Stimulated activated CD4-positive, alpha-beta T cell treated with anti-CD3 and anti-CD28 coated beads, Interleukin-4, amount 100 ng/mL, for 4 hours (primary cell): ENCODE data around the gene ACHE.
A peak's percentile ranks its signal among the peaks of the same experiment; 100 is the strongest.
"Not testable (repeated sequence)": the region's sequence is repeated elsewhere in the genome, so short reads cannot be mapped to it uniquely, and the experiment has no call there.

ENCODE experiments used
- DNase-seq, 2 experiments: peaks; one replicate each; pipeline ENCODE4 v3.0.0-alpha.2; 2020

ACHE gene

DNA sequence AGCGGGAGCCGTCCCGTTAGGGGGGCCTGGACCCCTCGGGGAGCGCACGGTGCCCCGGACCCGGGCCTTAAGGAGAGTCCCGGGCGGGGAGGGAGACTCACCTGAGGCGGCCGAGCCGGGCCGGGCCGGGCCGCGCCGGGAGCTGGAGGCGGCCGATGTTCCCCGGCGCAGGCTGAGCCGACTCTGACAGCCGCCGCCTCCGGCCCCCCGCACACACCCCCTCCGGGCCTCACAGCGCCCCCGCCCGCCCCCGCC is at the start of gene ACHE:
ACHE (minus strand) TSS at position 188 of the 255 bp plus-strand sequence. CDS start 1,656 bp downstream, outside the sequence.
- no peak for DNase-seq

DNA sequence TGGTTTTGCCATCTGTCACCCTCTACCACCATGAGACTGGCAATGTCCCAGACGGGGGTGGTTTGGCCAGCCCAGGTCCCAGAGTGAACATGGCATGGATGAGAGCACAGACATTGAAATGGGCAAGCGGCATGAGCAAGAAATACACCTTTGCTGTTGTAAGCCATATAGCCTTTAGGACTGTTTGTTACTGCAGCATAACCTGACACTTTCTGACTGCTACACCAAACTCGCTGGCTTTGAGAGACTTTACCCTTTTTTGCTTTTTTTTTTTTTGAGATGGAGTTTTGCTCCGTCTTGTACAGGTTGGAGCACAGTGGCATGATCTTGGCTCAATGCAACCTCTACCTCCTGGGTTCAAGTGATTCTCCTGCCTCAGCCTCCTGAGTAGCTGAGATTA is 48.5 kb upstream of the ACHE start:
- no peak for DNase-seq

DNA sequence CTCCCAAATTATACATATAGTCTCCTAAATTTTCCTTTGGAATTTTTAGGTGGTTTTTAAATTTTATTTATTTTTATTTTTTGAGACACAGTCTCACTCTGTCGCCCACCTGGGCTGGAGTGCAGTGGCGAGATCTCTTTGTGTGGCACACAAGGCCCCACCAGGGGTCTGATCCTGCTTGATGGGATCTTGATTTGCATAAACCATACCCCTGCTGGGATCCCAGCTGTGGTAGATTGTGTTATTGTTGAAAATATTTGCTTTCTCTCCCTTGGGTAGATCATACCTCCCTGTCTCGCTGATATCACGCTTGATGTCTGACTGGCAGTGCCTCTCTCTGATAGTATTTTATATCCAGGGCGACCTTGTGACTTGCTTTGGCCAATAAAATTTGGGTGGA is 48.0 kb upstream of the ACHE start:
- no peak for DNase-seq

DNA sequence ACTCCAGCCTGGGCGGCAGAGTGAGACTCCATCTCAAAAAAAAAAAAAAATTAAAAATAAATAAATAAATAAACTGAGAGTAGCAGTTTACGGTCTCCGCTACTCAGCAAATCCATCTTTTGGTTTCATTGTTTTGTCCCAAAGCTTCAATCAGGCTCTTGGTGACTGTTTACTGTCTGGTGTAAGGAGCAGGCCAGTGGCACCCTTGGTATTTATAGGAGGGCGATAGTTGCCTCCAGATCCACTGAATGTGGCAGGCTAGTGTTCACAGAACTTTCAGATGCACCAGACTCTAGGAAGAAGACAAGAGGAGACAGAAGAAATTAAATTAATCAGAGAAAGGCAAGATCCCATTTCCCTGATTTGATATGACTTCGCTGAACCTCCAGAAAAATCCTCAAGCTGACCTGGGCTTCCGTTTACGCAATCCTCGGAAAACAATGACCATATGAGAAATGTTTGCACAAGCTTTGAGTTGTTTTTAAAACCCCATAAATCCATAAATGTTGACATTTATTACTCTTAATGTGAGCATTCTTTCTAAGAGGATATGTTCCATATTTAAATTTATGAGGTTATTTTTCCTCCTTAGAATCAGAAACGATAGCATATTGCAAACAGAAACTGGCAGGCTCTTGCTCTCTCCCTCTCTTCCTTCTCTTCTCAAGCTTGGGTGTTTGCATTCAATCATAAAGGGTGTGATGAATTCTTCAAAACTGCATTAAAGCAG is 46.5 kb upstream of the ACHE start:
- DNase-seq, result no peak

DNA sequence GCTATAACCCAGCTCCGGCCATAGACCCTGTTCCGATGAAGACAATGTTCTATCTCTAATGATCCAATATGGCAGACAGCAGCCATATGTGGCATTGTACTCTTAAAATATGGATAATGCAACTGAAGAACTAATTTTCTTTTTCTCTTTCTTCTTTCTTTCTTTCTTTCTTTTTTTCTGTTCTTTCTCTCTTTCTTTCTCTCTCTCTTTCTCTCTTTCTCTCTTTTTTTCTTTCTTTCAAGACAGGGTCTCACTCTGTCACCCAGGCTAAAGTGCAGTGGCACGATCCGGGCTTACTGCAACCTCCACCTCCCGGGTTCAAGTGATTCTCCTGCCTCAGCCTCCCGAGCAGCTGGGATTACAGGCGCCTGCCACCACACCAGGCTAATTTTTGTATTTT is 40.5 kb upstream of the ACHE start:
- not testable (repeated sequence) for DNase-seq

DNA sequence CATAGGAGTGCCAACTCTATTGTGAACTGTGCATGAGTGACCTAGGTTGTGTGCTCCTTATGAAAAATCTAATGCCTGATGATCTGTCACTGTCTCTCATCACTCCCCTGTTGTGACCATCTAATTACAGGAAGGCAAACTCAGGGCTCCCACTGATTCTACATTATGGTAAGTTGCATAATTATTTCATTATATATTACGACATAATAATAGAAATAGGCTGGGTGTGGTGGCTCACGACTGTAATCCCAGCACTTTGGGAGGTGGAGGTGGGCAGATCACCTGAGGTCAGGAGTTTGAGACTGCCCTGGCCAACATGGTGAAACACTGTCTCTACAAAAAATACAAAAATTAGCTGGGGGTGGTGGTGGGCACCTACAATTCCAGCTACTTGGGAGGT is 39.7 kb upstream of the ACHE start:
- not testable (repeated sequence) for DNase-seq

DNA sequence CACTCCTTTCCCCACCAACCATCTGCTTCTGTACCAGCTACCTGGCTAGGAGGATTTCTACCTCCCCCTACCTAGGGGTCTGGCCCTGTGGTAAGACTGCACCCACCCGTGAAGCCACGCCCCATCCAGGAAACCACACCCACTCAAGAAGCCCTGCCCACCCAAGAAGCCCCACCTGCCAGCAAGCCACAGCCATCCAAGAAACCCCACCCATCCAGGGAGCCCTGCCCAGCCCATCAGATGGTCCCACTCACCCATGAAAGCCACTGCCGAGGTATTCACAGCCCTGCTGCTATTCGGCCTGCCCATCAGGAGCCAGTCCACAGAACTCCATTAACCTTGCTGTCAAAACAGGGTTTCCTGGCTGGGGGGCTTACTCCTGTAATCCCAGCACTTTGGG is 38.0 kb upstream of the ACHE start:
- DNase-seq, result no peak

DNA sequence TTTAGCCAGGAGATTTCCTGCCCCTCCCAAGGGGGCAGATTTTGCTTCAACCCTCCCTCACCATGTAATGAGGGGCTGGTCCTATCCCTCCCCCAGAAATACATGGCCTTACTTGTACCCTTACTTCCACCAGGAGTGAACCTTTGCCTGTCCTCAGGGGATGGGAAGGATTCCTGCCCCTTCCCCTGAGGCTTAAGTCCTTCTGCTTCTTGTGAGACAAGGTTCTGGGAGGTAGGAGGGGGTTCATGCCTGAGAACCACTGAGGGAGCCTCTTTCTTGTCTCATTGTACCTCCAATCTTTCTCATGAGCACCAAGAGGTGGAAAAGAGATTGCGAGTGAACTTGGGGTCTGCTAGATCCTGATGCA is 34.1 kb upstream of the ACHE start:
- DNase-seq, result no peak

DNA sequence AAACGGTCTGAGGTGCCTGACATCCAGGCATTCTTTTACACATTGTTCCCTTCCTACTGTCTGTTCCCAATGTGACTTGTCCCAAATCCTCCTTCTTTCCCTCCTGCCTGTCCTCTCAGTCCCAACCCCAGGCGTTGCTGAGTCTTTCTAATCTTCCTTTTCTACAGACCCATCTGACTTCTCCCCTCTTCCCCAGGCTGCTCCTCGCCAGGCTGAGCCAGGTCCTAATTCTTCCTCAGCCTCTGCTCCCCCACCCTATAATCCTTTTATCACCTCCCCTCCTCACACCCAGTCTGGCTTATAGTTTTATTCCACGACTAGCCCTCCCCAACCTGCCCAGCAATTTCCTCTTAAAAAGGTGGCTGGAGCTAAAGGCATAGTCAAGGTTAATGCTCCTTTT is 27.9 kb upstream of the ACHE start:
- not testable (repeated sequence) for DNase-seq

DNA sequence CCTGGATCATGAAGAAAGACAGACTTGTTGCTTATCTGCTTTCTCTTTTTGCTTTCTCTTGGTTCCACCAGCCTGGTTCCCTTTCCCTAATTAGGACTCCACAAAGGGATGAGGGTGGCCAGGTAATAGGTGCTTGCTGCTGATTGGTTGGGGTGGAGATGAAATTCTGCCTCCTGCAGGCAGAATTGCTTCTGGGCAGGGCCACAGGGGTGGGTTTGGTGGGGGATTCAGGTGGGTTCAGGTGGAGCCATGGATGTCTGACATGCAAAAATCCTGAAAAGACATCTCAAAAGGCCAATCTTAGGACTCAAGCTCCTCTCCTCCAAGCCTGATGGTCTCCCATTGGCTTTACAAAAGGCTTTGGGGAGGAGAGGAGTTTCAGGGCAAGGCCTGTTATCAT is 25.4 kb upstream of the ACHE start:
- no peak for DNase-seq

DNA sequence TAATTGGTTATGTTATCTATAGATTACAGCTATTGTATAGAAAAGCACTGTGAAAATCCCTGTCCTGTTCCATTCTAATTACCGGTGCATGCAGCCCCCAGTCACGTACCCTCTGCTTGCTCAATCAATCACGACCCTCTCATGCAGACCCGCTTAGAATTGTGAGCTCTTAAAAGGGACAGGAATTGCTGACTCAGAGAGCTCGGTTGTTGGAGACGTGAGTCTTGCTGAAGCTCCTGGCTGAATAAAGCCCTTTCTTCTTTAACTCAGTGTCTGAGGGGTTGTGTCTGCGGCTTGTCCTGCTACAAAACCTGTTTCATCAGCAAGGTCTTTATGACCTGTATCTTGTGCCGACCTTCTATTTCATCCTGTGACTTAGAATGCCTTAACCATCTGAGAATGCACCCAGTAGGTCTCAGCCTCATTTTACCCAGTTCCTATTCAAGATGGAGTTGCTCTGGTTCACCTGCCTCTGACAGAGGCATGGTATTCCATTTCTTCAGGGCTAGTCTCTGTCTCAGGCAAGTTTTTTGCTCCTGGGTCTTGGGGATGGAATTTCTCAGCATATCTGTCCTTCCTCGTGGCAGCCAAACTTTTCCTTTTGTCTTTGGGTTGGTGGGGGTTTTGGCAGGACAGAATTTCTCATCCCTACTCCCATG is 24.2 kb upstream of the ACHE start:
- not testable (repeated sequence) for DNase-seq

DNA sequence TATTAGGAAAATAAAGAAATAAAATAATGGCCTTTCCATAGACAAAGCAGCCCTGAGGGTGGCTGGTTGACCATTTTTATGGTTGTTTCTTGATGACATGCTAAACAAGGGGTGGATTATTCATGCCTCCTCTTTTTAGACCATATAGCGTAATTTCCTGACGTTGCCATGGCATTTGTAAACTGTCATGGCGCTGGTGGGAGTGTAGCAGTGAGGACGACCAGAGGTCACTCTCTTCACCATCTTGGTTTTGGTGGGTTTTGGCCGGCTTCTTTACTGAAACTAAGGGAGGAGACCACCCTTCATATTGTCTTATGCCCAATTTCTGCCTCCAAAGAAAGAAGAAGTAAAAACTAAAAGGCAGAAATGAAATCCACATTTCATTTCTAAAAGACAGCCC is 23.6 kb upstream of the ACHE start:
- not testable (repeated sequence) for DNase-seq

DNA sequence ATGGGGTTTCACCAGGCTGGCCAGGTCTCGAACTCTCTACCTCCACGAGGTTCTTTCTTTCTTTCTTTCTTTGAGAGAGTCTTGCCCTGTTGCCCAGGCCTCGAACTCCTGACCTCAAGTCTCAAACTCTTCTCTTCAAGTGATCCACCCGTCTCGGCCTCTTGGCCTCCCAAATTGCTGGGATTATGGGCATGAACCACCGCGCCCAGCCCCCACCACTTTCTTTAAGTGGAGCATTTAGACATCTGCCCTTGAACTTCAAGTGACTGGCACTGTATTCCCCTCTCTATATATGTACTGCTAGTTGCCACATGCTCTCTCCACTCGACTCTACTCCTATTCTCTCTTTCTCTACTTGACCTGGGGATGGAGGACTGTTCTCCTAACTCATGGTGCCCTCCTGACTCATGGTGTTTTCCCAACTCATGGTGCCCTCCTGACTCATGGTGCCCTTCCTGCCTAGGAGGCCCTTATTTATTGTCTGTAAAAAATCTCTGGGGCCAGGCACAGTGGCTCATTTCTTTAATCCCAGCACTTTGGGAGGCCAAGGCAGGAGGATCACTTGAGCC is 19.3 kb upstream of the ACHE start:
- no peak for DNase-seq

DNA sequence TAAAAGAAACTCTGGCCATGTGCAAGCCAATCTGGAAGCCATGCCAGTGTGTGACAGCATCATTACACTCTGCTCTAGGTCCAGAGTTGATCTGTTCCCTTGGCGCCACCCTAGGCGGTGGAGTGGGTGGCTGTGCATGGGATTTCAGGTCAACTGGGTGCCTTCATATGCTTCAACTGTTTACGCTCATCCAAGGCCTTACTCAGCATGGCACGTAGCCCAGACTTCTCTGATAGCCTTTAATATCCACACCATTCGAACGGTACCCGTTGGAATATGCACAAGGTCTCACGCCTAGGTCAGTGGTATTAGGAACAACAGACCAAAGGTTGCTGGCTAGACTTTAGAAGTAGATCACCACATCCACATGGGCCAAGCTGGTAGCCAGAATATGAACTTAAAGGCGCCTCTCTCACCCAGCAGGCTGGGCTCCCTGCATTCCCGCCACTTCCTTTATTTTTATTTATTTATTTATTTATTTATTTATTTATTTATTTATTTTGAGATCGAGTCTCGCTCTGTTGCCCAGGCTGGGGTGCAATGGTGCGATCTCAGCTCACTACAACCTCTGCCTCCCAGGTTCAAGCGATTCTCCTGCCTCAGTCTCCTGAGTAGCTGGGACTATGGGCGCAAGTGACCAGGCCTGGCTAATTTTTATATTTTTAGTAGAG is 18.7 kb upstream of the ACHE start:
- no peak for DNase-seq

DNA sequence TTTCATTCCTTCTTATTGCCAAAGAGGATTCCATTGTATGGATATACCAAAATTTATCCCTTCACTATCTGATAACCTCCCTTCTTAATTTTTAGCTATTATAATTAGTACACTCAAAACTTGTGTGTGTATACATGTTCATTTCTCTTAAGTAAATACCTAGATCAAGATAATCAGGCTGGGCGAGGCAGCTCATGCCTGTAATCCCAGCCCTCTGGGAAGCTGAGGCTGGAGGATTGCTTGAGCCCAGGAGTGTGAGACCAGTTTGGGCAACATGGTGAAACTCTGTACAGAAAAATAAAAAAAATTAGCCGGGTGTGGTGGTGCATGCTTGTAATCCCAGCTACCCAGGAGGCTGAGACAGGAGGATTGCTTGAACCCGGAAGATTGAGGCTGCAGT is 15.8 kb upstream of the ACHE start:
- DNase-seq, result no peak

DNA sequence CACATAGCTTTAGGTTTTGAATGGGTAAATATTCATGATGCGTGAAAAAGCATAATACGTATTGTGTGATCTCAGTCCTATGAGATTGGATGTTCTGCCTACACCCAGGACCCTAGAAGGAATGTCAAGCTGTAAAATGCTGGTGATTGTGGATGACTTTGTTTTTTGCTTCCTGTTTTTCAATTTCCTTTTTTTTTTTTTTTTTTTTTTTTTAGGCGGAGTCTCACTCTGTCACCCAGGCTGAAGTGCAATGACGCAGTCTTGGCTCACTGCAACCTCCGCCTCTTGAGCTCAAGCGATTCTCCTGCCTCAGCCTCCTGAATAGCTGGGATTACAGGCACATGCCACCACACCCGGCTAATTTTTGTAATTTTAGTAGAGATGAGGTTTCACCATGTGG is 14.8 kb upstream of the ACHE start:
- DNase-seq, result not testable (repeated sequence)

DNA sequence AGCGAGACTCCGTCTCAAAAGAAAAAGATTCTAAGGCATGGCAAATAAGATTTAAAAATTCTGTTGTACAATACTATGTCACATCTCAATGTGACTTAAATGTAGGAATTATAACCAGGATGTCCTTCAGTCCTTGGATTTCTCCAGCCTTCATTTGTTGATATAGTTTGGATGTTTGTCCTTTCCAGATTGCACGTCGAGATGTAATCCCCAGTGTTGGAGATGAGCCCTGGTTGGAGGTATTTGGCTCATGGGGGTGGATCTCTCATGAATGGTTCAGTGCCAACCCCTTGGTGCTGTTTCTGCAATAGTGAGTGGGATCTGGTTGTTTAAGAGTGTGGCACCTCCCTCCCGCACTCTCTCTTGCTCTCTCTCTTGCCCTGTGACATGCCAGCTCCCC is 12.8 kb upstream of the ACHE start:
- no peak for DNase-seq

DNA sequence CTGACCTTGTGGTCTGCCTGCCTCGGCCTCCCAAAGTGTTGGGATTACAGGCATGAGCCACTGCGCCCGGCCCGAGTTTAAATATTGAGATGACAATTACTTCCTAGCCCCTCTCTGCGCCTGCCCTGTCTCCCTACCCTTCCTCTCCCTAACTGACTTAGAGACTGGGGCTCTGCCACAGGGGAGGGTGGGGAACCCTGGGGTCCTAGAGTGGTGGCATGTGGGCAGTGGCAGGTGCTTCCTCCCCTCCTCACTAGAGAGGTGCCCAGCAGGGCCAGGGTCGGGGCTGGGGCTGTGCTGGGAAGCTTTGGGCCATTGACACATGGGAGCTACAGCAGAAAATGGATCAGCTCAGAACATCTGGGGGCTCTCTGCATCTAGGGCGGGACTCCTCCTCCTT is 7.0 kb upstream of the ACHE start:
- no peak for DNase-seq

DNA sequence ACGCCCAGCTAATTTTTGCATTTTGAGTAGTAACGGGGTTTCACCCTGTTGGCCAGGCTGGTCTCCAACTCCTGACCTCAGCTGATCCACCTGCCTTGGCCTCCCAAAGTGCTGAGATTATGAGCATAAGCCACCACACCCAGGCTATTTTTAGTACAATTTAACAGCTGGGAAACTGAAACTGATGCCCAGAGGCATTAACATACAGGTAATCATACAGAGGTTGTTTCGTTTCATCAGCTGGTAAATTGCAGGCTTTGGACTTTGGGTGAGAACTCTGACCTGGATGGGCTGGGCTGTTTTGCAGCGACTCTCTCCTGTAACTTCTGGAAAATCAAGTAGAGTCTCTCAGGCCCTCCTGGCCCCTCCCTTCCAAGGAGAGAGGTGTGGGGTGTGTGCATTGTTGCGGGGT is 6.2 kb upstream of the ACHE start:
- DNase-seq, result no peak

DNA sequence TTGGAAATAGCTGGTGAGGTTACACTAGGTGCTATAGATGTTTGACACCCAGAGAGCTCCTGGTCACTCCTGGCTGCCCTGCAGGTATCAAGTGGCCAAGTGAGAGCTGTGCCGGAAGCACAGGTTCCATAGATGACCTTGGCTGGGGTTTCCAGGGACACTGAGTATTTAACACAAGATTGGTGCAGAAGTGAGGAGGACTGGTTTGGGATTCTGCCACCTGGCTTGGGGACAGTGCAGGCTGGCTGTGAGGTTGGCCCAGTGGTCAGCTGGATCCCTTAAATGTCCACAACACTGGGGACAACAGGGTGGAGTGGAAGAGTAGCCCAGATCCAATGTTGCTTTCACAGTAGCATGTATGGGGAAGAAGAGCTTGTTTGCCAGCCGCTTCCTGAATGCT is 5.3 kb upstream of the ACHE start:
- DNase-seq, result no peak

DNA sequence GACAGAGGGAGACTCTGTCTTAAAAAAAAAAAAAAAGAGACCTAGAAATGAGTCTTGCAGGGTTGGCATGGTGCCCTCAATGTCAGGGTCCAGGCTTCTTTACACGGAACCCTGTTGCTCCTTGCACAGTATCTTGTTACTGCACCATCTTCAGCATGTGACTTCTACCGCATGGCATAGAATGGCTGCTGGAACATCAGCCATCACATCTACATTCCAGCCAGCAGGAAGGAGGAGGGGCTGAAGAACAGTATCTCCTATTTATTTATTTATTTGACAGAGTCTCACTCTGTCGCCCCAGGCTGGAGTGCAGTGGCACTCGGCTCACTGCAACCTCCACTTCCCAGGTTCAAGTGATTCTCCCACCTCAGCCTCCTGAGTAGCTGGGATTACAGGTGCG is 3.7 kb upstream of the ACHE start:
- no peak for DNase-seq

DNA sequence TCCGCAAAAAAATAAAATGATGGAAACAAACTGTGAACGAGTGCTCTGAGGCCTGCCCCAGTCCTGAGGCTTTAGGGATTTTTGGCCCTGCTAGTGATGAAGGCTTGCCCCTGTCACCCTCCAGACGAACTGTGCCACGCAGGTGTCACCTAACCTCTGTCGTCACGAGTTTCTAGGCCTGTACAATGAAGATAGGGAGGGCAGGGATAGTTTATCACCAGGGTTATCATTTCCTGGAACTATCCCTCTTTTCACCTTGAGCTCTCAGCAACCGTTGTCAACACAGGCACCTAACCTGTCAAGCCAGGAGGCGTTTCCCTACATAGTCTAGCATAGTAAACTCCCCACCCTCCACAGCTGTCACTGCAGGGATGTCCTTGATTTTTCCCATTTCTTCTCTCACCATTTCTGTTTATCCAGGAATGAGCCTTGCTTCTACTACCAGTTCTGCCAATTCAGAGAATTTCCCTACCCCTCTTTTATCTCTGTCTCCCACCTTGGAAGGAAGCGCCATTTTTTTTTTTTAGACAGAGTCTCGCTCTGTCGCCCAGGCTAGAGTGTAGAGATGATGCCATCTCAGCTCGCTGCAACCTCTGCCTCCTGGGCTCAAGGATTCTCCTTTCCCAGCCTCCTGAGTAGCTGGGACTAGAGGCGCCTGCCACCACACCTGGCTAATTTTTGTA is 2.2 kb upstream of the ACHE start:
- DNase-seq, result no peak

DNA sequence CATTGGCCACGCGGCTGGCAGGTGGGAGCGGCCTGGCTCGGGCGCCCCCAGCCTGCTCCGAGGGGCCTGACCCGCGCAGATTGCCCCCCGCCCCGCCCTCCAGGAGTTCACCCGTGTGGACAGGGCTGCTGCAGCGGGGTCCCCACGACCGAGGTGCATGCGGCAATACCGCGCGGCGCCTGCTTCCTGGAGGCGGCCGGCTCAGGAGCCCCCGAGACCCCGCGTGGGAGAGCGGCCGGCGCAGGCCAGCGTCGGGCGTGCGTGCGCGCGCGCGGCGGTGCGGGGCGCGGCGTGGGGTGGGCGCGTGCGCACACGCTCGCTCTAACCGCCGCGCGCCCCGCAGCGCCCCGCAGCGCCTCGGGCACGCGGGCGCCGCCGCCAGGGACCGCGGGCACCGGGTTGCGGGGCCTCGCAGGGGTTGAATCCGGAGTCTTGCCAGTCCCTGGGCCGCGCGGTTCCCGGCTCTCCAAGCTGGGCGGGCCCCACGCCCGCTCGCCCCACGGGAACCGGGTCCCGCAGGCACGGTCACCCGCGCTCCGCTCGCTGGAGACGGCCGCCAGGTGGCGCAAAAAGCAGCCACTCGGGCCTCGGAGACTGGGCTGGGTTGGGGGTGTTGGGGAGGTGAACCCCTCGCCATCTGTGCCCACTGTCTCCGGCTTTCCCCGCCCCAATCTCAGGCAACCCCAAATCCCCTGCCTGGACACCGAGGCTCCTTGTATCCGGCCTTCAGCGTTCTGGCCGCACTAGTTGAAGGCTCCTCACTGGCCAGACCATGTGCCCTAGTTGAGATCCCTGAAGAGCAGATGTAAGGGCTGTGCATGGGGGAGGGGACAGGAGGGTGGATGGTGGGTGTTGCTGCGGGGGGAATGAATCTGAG is 1.3 kb upstream of the ACHE start:
- DNase-seq, result peak; percentile 60 to 72
